ENCODE results near the gene BAZ2B.

BAZ2B gene

GRCh38 chr2:159356053-159356554, 260.2 kb downstream of the BAZ2B start:
- no peak for TF ChIP-seq CTCF (IDR thresholded peaks at IDR 0.05; ENCODE audit: low read depth, low read length, missing control alignments)
- H3K4me3 ChIP-seq (replicated peaks; ENCODE audit: low read depth, low read length), result no peak overlapping the region
- no peak for DNase-seq (ENCODE audit: extremely low read depth, low read depth)

GRCh38 chr2:159351977-159352376, 264.4 kb downstream of the BAZ2B start:
- TF ChIP-seq CTCF (IDR thresholded peaks at IDR 0.05; ENCODE audit: low read depth, low read length, missing control alignments), result no peak
- no peak overlapping the region for H3K4me3 ChIP-seq (replicated peaks; ENCODE audit: low read depth, low read length)
- no peak for DNase-seq (ENCODE audit: extremely low read depth, low read depth)

- TF ChIP-seq CTCF (IDR thresholded peaks at IDR 0.05; ENCODE audit: low read depth, low read length, missing control alignments), result no peak
- no peak for DNase-seq (ENCODE audit: extremely low read depth, low read depth)
These were observed 266.6 kb downstream of the BAZ2B start for GRCh38 chr2:159349674-159350299.

GRCh38 chr2:159326569-159327255, 289.6 kb downstream of the BAZ2B start:
- TF ChIP-seq CTCF (IDR thresholded peaks at IDR 0.05; ENCODE audit: low read depth, low read length, missing control alignments), result no peak
- no peak for DNase-seq (ENCODE audit: extremely low read depth, low read depth)
- H3K4me3 ChIP-seq (replicated peaks; ENCODE audit: low read depth, low read length), result no peak overlapping the region

More at GRCh38 chr2:159349674-159350299, 266.6 kb downstream of the BAZ2B start:
- H3K4me3 ChIP-seq (replicated peaks; ENCODE audit: low read depth, low read length), result no peak overlapping the region

GRCh38 chr2:159322419-159322818, 293.9 kb downstream of the BAZ2B start:
- no peak overlapping the region for H3K4me3 ChIP-seq (replicated peaks; ENCODE audit: low read depth, low read length)
- DNase-seq (ENCODE audit: extremely low read depth, low read depth), result no peak
- no peak for TF ChIP-seq CTCF (IDR thresholded peaks at IDR 0.05; ENCODE audit: low read depth, low read length, missing control alignments)

- DNase-seq (ENCODE audit: extremely low read depth, low read depth), result no peak
- TF ChIP-seq CTCF (IDR thresholded peaks at IDR 0.05; ENCODE audit: low read depth, low read length, missing control alignments), result no peak
- no peak overlapping the region for H3K4me3 ChIP-seq (replicated peaks; ENCODE audit: low read depth, low read length)
These were observed 298.8 kb downstream of the BAZ2B start for GRCh38 chr2:159317392-159318088.
